ENCODE results near the gene CNGA4.

CNGA4 gene

DNA sequence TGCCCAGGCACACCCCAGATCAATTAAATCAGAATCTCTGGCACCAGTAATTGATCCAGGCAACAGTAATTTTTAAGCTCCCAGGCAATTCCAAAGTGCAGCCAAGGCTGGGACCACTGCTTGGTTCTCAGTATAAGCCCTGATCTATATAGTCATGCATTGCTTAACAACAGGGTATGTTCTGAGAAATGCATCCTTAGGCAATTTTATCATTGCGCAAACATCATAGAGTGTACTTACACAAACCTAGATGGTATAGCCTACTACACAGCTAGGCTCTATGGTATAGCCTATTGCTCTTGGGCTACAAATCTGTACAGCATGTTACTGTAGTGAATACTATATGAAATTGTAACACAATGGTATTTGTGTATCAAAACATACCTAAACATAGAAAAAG, 34.2 kb upstream of the CNGA4 start:
- H3K36me3 ChIP-seq (ENCODE audit: control insufficient read depth, insufficient read depth, low read length), result peaks cover 11% of the 10 kb centered on the region; the same call in 1 of the 2 replicates
- peaks cover 5% of the 10 kb centered on the region; the same call in 1 of the 2 replicates for H3K4me1 ChIP-seq (ENCODE audit: control insufficient read depth, insufficient read depth, low read length)
- no peak overlapping the region for H3K9ac ChIP-seq (ENCODE audit: low read depth, low read length)
- H3K27ac ChIP-seq (ENCODE audit: low read depth, low read length), result no peak overlapping the region
- H3K4me3 ChIP-seq (ENCODE audit: low read depth, low read length), result no peak overlapping the region
- no peaks in the 10 kb centered on the region for H3K9me3 ChIP-seq (ENCODE audit: control insufficient read depth, insufficient read depth, low read length)
- H3K27me3 ChIP-seq (ENCODE audit: control insufficient read depth, insufficient read depth, low read length), result no peaks in the 10 kb centered on the region

- H3K9ac ChIP-seq (ENCODE audit: low read depth, low read length), result no peak within 1 kb of the TSS
- no peaks in the 10 kb centered on the region for H3K27me3 ChIP-seq (ENCODE audit: control insufficient read depth, insufficient read depth, low read length)
- H3K4me1 ChIP-seq (ENCODE audit: control insufficient read depth, insufficient read depth, low read length), result peaks cover 5% of the 10 kb centered on the region; the same call in 1 of the 2 replicates
- H3K4me3 ChIP-seq (ENCODE audit: low read depth, low read length), result no peak within 1 kb of the TSS
- H3K9me3 ChIP-seq (ENCODE audit: control insufficient read depth, insufficient read depth, low read length), result no peaks in the 10 kb centered on the region
- H3K36me3 ChIP-seq (ENCODE audit: control insufficient read depth, insufficient read depth, low read length), result peaks cover 15% of the 10 kb centered on the region
- H3K27ac ChIP-seq (ENCODE audit: low read depth, low read length), result no peak within 1 kb of the TSS
Measured at GRCh38 chr11:6205366-6205765, 33.5 kb upstream of the CNGA4 start, which contains the start of gene C11orf42. TSS of gene C11orf42 (plus strand) at chr11:6205557. CDS start at chr11:6205616, 59 bp downstream.

GRCh38 chr11:6206456-6207180, 32.3 kb upstream of the CNGA4 start:
- Histone ChIP-seq H3K27me3 (ENCODE audit: control insufficient read depth, insufficient read depth, low read length) (no peaks in the 10 kb centered on the region), H3K27ac (ENCODE audit: low read depth, low read length) (no peak overlapping the region), H3K9ac (ENCODE audit: low read depth, low read length) (no peak overlapping the region), H3K9me3 (ENCODE audit: control insufficient read depth, insufficient read depth, low read length) (no peaks in the 10 kb centered on the region), H3K4me3 (ENCODE audit: low read depth, low read length) (no peak overlapping the region), H3K36me3 (ENCODE audit: control insufficient read depth, insufficient read depth, low read length) (peaks cover 27% of the 10 kb centered on the region), H3K4me1 (ENCODE audit: control insufficient read depth, insufficient read depth, low read length) (no peaks in the 10 kb centered on the region)

- no peak overlapping the region for H3K27ac ChIP-seq (ENCODE audit: low read depth, low read length)
- no peaks in the 10 kb centered on the region for H3K4me1 ChIP-seq (ENCODE audit: control insufficient read depth, insufficient read depth, low read length)
- no peaks in the 10 kb centered on the region for H3K27me3 ChIP-seq (ENCODE audit: control insufficient read depth, insufficient read depth, low read length)
- H3K4me3 ChIP-seq (ENCODE audit: low read depth, low read length), result no peak overlapping the region
- no peaks in the 10 kb centered on the region for H3K9me3 ChIP-seq (ENCODE audit: control insufficient read depth, insufficient read depth, low read length)
- H3K9ac ChIP-seq (ENCODE audit: low read depth, low read length), result no peak overlapping the region
- peaks cover 57% of the 10 kb centered on the region for H3K36me3 ChIP-seq (ENCODE audit: control insufficient read depth, insufficient read depth, low read length)
Measured at GRCh38 chr11:6209801-6210200, 29.1 kb upstream of the CNGA4 start.

GRCh38 chr11:6210274-6210955, 28.5 kb upstream of the CNGA4 start:
- Histone ChIP-seq H3K4me3 (ENCODE audit: low read depth, low read length) (no peak overlapping the region), H3K36me3 (ENCODE audit: control insufficient read depth, insufficient read depth, low read length) (peaks cover 60% of the 10 kb centered on the region), H3K27ac (ENCODE audit: low read depth, low read length) (no peak overlapping the region), H3K4me1 (ENCODE audit: control insufficient read depth, insufficient read depth, low read length) (no peaks in the 10 kb centered on the region), H3K27me3 (ENCODE audit: control insufficient read depth, insufficient read depth, low read length) (no peaks in the 10 kb centered on the region), H3K9me3 (ENCODE audit: control insufficient read depth, insufficient read depth, low read length) (no peaks in the 10 kb centered on the region), H3K9ac (ENCODE audit: low read depth, low read length) (no peak overlapping the region)

DNA sequence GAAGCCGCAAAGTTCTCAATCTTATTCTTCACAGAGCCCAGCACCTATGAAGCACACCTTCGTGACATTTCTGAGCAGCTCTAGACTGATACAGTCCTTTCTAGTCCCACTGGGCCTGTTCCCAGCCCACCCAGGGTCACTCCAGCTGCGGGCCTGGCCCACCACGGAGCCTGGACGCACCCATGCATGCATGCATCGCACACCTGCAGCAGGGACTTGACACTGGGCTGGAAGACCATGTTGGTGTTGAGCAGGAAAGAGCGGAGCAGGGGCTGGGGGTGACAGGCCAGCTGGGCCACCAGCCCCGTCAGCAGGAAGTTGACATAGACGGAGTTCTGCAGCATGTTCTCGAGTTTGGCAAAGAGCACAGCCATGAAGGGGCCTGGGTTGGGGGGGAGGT, 24.4 kb upstream of the CNGA4 start:
- Histone ChIP-seq H3K4me1 (ENCODE audit: control insufficient read depth, insufficient read depth, low read length) (no peaks in the 10 kb centered on the region), H3K27me3 (ENCODE audit: control insufficient read depth, insufficient read depth, low read length) (no peaks in the 10 kb centered on the region), H3K9me3 (ENCODE audit: control insufficient read depth, insufficient read depth, low read length) (no peaks in the 10 kb centered on the region), H3K36me3 (ENCODE audit: control insufficient read depth, insufficient read depth, low read length) (peaks cover 87% of the 10 kb centered on the region), H3K9ac (ENCODE audit: low read depth, low read length) (no peak overlapping the region), H3K27ac (ENCODE audit: low read depth, low read length) (no peak overlapping the region), H3K4me3 (ENCODE audit: low read depth, low read length) (no peak overlapping the region)

DNA sequence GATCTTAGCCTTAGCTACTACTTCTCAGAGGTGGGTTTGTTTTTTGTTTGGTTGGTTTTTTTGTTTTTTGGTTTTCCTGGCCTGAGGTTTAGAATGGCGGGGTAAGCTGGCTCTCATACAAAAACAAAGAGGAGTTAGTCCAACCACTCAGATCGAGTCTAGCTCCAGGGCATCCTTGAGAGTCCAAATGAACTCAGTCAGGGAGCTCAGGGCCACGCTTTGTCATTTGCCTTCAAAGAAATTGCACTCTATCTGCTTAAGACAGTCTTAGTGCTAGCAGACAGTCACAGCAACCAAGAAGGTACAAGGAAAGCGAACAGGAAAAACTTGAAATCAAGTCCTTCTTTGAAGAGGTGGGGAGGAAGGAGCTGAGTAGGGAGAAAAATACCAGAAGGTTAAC, 22.4 kb upstream of the CNGA4 start:
- H3K9ac ChIP-seq (ENCODE audit: low read depth, low read length), result no peak overlapping the region
- H3K27ac ChIP-seq (ENCODE audit: low read depth, low read length), result no peak overlapping the region
- H3K36me3 ChIP-seq (ENCODE audit: control insufficient read depth, insufficient read depth, low read length), result peaks cover 86% of the 10 kb centered on the region
- no peaks in the 10 kb centered on the region for H3K4me1 ChIP-seq (ENCODE audit: control insufficient read depth, insufficient read depth, low read length)
- no peaks in the 10 kb centered on the region for H3K27me3 ChIP-seq (ENCODE audit: control insufficient read depth, insufficient read depth, low read length)
- H3K4me3 ChIP-seq (ENCODE audit: low read depth, low read length), result no peak overlapping the region
- no peaks in the 10 kb centered on the region for H3K9me3 ChIP-seq (ENCODE audit: control insufficient read depth, insufficient read depth, low read length)

- Histone ChIP-seq H3K9me3 (ENCODE audit: control insufficient read depth, insufficient read depth, low read length) (no peaks in the 10 kb centered on the region), H3K4me3 (ENCODE audit: low read depth, low read length) (no peak overlapping the region), H3K36me3 (ENCODE audit: control insufficient read depth, insufficient read depth, low read length) (peaks cover 87% of the 10 kb centered on the region), H3K27ac (ENCODE audit: low read depth, low read length) (no peak overlapping the region), H3K27me3 (ENCODE audit: control insufficient read depth, insufficient read depth, low read length) (no peaks in the 10 kb centered on the region), H3K9ac (ENCODE audit: low read depth, low read length) (no peak overlapping the region), H3K4me1 (ENCODE audit: control insufficient read depth, insufficient read depth, low read length) (no peaks in the 10 kb centered on the region)
Measured at GRCh38 chr11:6217722-6218121, 21.2 kb upstream of the CNGA4 start.

- H3K4me3 ChIP-seq (ENCODE audit: low read depth, low read length), result no peak overlapping the region
- peaks cover 88% of the 10 kb centered on the region for H3K36me3 ChIP-seq (ENCODE audit: control insufficient read depth, insufficient read depth, low read length)
- no peaks in the 10 kb centered on the region for H3K4me1 ChIP-seq (ENCODE audit: control insufficient read depth, insufficient read depth, low read length)
- H3K9me3 ChIP-seq (ENCODE audit: control insufficient read depth, insufficient read depth, low read length), result no peaks in the 10 kb centered on the region
- no peaks in the 10 kb centered on the region for H3K27me3 ChIP-seq (ENCODE audit: control insufficient read depth, insufficient read depth, low read length)
- H3K9ac ChIP-seq (ENCODE audit: low read depth, low read length), result no peak overlapping the region
- H3K27ac ChIP-seq (ENCODE audit: low read depth, low read length), result no peak overlapping the region
Measured at GRCh38 chr11:6219359-6219758, 19.5 kb upstream of the CNGA4 start.

- no peaks in the 10 kb centered on the region for H3K9me3 ChIP-seq (ENCODE audit: control insufficient read depth, insufficient read depth, low read length)
Measured at GRCh38 chr11:6223854-6224253, 15.0 kb upstream of the CNGA4 start.

DNA sequence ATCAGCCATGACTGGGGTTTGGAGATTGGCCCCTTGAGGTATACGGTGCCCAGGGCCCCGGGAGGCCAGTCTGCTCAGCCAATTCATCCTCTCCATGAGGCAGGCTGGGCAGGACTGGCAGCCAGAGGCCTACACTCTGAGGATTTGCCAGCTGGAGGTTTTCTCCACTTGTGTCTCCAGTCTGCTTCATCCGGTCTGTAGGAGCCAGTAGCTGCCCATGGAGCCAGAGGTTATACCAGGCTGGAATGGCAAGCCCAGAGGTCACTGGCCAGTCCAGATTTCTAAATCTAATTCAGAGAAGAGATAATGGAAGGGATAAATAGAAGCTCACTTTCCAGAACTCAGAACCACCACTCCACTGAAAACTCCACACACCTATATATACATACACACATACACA, 14.5 kb upstream of the CNGA4 start:
- Histone ChIP-seq H3K27ac (ENCODE audit: low read depth, low read length) (no peak overlapping the region), H3K36me3 (ENCODE audit: control insufficient read depth, insufficient read depth, low read length) (peaks cover 45% of the 10 kb centered on the region), H3K4me3 (ENCODE audit: low read depth, low read length) (no peak overlapping the region), H3K9me3 (ENCODE audit: control insufficient read depth, insufficient read depth, low read length) (no peaks in the 10 kb centered on the region), H3K9ac (ENCODE audit: low read depth, low read length) (no peak overlapping the region), H3K4me1 (ENCODE audit: control insufficient read depth, insufficient read depth, low read length) (no peaks in the 10 kb centered on the region), H3K27me3 (ENCODE audit: control insufficient read depth, insufficient read depth, low read length) (no peaks in the 10 kb centered on the region)

More at GRCh38 chr11:6223854-6224253, 15.0 kb upstream of the CNGA4 start:
- peaks cover 51% of the 10 kb centered on the region for H3K36me3 ChIP-seq (ENCODE audit: control insufficient read depth, insufficient read depth, low read length)
- H3K27me3 ChIP-seq (ENCODE audit: control insufficient read depth, insufficient read depth, low read length), result no peaks in the 10 kb centered on the region
- H3K4me3 ChIP-seq (ENCODE audit: low read depth, low read length), result no peak overlapping the region
- H3K4me1 ChIP-seq (ENCODE audit: control insufficient read depth, insufficient read depth, low read length), result no peaks in the 10 kb centered on the region
- no peak overlapping the region for H3K9ac ChIP-seq (ENCODE audit: low read depth, low read length)
- H3K27ac ChIP-seq (ENCODE audit: low read depth, low read length), result no peak overlapping the region
